ENCODE measurements around the gene SORCS2.

Gene SORCS2

GRCh38 chr4:7626531-7626930 is 434.2 kb downstream of the SORCS2 start:
- Histone ChIP-seq H3K27me3 (ENCODE audit: control insufficient read depth, insufficient read depth, low read length) (no peaks in the 10 kb centered on the region), H3K4me1 (ENCODE audit: control insufficient read depth, insufficient read depth, low read length) (no peaks in the 10 kb centered on the region), H3K9ac (ENCODE audit: low read depth, low read length) (no peak overlapping the region), H3K36me3 (ENCODE audit: control insufficient read depth, insufficient read depth, low read length) (no peaks in the 10 kb centered on the region), H3K4me3 (ENCODE audit: low read depth, low read length) (no peak overlapping the region), H3K9me3 (ENCODE audit: control insufficient read depth, insufficient read depth, low read length) (no peaks in the 10 kb centered on the region)

GRCh38 chr4:7627251-7628250 is 435.2 kb downstream of the SORCS2 start:
- no peaks in the 10 kb centered on the region for H3K36me3 ChIP-seq (ENCODE audit: control insufficient read depth, insufficient read depth, low read length)
- no peak overlapping the region for H3K9ac ChIP-seq (ENCODE audit: low read depth, low read length)
- no peaks in the 10 kb centered on the region for H3K4me1 ChIP-seq (ENCODE audit: control insufficient read depth, insufficient read depth, low read length)
- H3K9me3 ChIP-seq (ENCODE audit: control insufficient read depth, insufficient read depth, low read length) = no peaks in the 10 kb centered on the region
- no peak overlapping the region for H3K4me3 ChIP-seq (ENCODE audit: low read depth, low read length)
- no peaks in the 10 kb centered on the region for H3K27me3 ChIP-seq (ENCODE audit: control insufficient read depth, insufficient read depth, low read length)

- Histone ChIP-seq H3K27me3 (ENCODE audit: control insufficient read depth, insufficient read depth, low read length) (no peaks in the 10 kb centered on the region), H3K4me3 (ENCODE audit: low read depth, low read length) (no peak overlapping the region), H3K9me3 (ENCODE audit: control insufficient read depth, insufficient read depth, low read length) (no peaks in the 10 kb centered on the region), H3K36me3 (ENCODE audit: control insufficient read depth, insufficient read depth, low read length) (no peaks in the 10 kb centered on the region), H3K4me1 (ENCODE audit: control insufficient read depth, insufficient read depth, low read length) (no peaks in the 10 kb centered on the region), H3K9ac (ENCODE audit: low read depth, low read length) (no peak overlapping the region)
Measured at GRCh38 chr4:7628432-7628831, 436.1 kb downstream of the SORCS2 start.

GRCh38 chr4:7629501-7630254 is 437.3 kb downstream of the SORCS2 start:
- Histone ChIP-seq H3K27me3 (ENCODE audit: control insufficient read depth, insufficient read depth, low read length) (no peaks in the 10 kb centered on the region), H3K4me1 (ENCODE audit: control insufficient read depth, insufficient read depth, low read length) (no peaks in the 10 kb centered on the region), H3K36me3 (ENCODE audit: control insufficient read depth, insufficient read depth, low read length) (no peaks in the 10 kb centered on the region), H3K9me3 (ENCODE audit: control insufficient read depth, insufficient read depth, low read length) (no peaks in the 10 kb centered on the region), H3K4me3 (ENCODE audit: low read depth, low read length) (no peak overlapping the region), H3K9ac (ENCODE audit: low read depth, low read length) (no peak overlapping the region)

GRCh38 chr4:7630568-7631287 is 438.4 kb downstream of the SORCS2 start:
- Histone ChIP-seq H3K27me3 (ENCODE audit: control insufficient read depth, insufficient read depth, low read length) (no peaks in the 10 kb centered on the region), H3K4me3 (ENCODE audit: low read depth, low read length) (no peak overlapping the region)

GRCh38 chr4:7631288-7632014 is 439.1 kb downstream of the SORCS2 start:
- Histone ChIP-seq H3K9ac (ENCODE audit: low read depth, low read length) (no peak overlapping the region), H3K36me3 (ENCODE audit: control insufficient read depth, insufficient read depth, low read length) (no peaks in the 10 kb centered on the region), H3K4me1 (ENCODE audit: control insufficient read depth, insufficient read depth, low read length) (no peaks in the 10 kb centered on the region), H3K9me3 (ENCODE audit: control insufficient read depth, insufficient read depth, low read length) (no peaks in the 10 kb centered on the region), H3K27me3 (ENCODE audit: control insufficient read depth, insufficient read depth, low read length) (no peaks in the 10 kb centered on the region), H3K4me3 (ENCODE audit: low read depth, low read length) (no peak overlapping the region)

More at GRCh38 chr4:7630568-7631287, 438.4 kb downstream of the SORCS2 start:
- H3K9me3 ChIP-seq (ENCODE audit: control insufficient read depth, insufficient read depth, low read length) = no peaks in the 10 kb centered on the region
- H3K36me3 ChIP-seq (ENCODE audit: control insufficient read depth, insufficient read depth, low read length) = no peaks in the 10 kb centered on the region
- H3K9ac ChIP-seq (ENCODE audit: low read depth, low read length) = no peak overlapping the region
- H3K4me1 ChIP-seq (ENCODE audit: control insufficient read depth, insufficient read depth, low read length) = no peaks in the 10 kb centered on the region

- Histone ChIP-seq H3K4me1 (ENCODE audit: control insufficient read depth, insufficient read depth, low read length) (no peaks in the 10 kb centered on the region), H3K4me3 (ENCODE audit: low read depth, low read length) (no peak overlapping the region), H3K9ac (ENCODE audit: low read depth, low read length) (no peak overlapping the region), H3K36me3 (ENCODE audit: control insufficient read depth, insufficient read depth, low read length) (no peaks in the 10 kb centered on the region), H3K9me3 (ENCODE audit: control insufficient read depth, insufficient read depth, low read length) (no peaks in the 10 kb centered on the region), H3K27me3 (ENCODE audit: control insufficient read depth, insufficient read depth, low read length) (no peaks in the 10 kb centered on the region)
Measured at GRCh38 chr4:7632341-7632740, 440.0 kb downstream of the SORCS2 start.

GRCh38 chr4:7632971-7633370 is 440.6 kb downstream of the SORCS2 start:
- H3K27me3 ChIP-seq (ENCODE audit: control insufficient read depth, insufficient read depth, low read length) = no peaks in the 10 kb centered on the region
- no peaks in the 10 kb centered on the region for H3K9me3 ChIP-seq (ENCODE audit: control insufficient read depth, insufficient read depth, low read length)
- H3K4me1 ChIP-seq (ENCODE audit: control insufficient read depth, insufficient read depth, low read length) = no peaks in the 10 kb centered on the region
- no peaks in the 10 kb centered on the region for H3K36me3 ChIP-seq (ENCODE audit: control insufficient read depth, insufficient read depth, low read length)
- no peak overlapping the region for H3K4me3 ChIP-seq (ENCODE audit: low read depth, low read length)
- H3K9ac ChIP-seq (ENCODE audit: low read depth, low read length) = no peak overlapping the region

GRCh38 chr4:7634661-7635251 is 442.4 kb downstream of the SORCS2 start:
- Histone ChIP-seq H3K4me3 (ENCODE audit: low read depth, low read length) (no peak overlapping the region), H3K9me3 (ENCODE audit: control insufficient read depth, insufficient read depth, low read length) (no peaks in the 10 kb centered on the region), H3K27me3 (ENCODE audit: control insufficient read depth, insufficient read depth, low read length) (no peaks in the 10 kb centered on the region), H3K4me1 (ENCODE audit: control insufficient read depth, insufficient read depth, low read length) (no peaks in the 10 kb centered on the region), H3K36me3 (ENCODE audit: control insufficient read depth, insufficient read depth, low read length) (no peaks in the 10 kb centered on the region), H3K9ac (ENCODE audit: low read depth, low read length) (no peak overlapping the region)

- Histone ChIP-seq H3K27me3 (ENCODE audit: control insufficient read depth, insufficient read depth, low read length) (no peaks in the 10 kb centered on the region), H3K4me1 (ENCODE audit: control insufficient read depth, insufficient read depth, low read length) (no peaks in the 10 kb centered on the region), H3K9ac (ENCODE audit: low read depth, low read length) (no peak overlapping the region), H3K4me3 (ENCODE audit: low read depth, low read length) (no peak overlapping the region), H3K9me3 (ENCODE audit: control insufficient read depth, insufficient read depth, low read length) (no peaks in the 10 kb centered on the region), H3K36me3 (ENCODE audit: control insufficient read depth, insufficient read depth, low read length) (no peaks in the 10 kb centered on the region)
Measured at GRCh38 chr4:7635445-7636239, 443.3 kb downstream of the SORCS2 start.

Measured in iPS-15b (cell line).